ENCODE results near the gene HIVEP1.

Gene HIVEP1

GRCh38 chr6:12101048-12101447, 88.9 kb downstream of the HIVEP1 start:
- Histone ChIP-seq H3K27ac (ENCODE audit: extremely low read depth, low read depth, low read length) (no peak overlapping the region), H3K9me3 (ENCODE audit: control insufficient read depth, insufficient read depth, low read depth, low read length) (no peaks in the 10 kb centered on the region), H3K4me3 (ENCODE audit: low read depth, low read length) (no peak overlapping the region), H3K4me1 (ENCODE audit: control insufficient read depth, insufficient read depth, low read length) (0 out of 2 replicates have a peak, but pooled peaks cover 2% of the 10 kb centered on the region), H3K36me3 (ENCODE audit: control insufficient read depth in 2 of 2, insufficient read depth in 1 of 2, low read length in 2 of 2) (no peaks in the 10 kb centered on the region)
- TF ChIP-seq ZBTB7A (tag by site-specific recombination; IDR thresholded peaks at IDR 0.05; ENCODE audit: low read depth) (no peak), KLF9 (tag by site-specific recombination; IDR thresholded peaks at IDR 0.05; ENCODE audit: low read depth) (no peak), ZNF558 (tag by site-specific recombination; IDR thresholded peaks at IDR 0.05) (no peak), GLIS1 (tag by site-specific recombination; IDR thresholded peaks at IDR 0.05) (no peak), ZBTB1 (tag by site-specific recombination; IDR thresholded peaks at IDR 0.05) (no peak), PRDM2 (tag by site-specific recombination; IDR thresholded peaks at IDR 0.05; ENCODE audit: borderline replicate concordance) (no peak), ZNF433 (tag by site-specific recombination; IDR thresholded peaks at IDR 0.05; ENCODE audit: low read depth) (no peak), KLF10 (tag by site-specific recombination; IDR thresholded peaks at IDR 0.05) (no peak), ZNF707 (tag by site-specific recombination; IDR thresholded peaks at IDR 0.05) (no peak), PRDM6 (tag by site-specific recombination; IDR thresholded peaks at IDR 0.05) (no peak), ZNF626 (tag by site-specific recombination; IDR thresholded peaks at IDR 0.05) (no peak), OVOL3 (tag by site-specific recombination; IDR thresholded peaks at IDR 0.05) (no peak), ZNF398 (tag by site-specific recombination; IDR thresholded peaks at IDR 0.05) (no peak), ZNF366 (tag by site-specific recombination; conservative IDR thresholded peaks at IDR 0.05) (no peak), ZNF670 (tag by site-specific recombination; IDR thresholded peaks at IDR 0.05; ENCODE audit: low read depth) (no peak), ZNF26 (tag by site-specific recombination; IDR thresholded peaks at IDR 0.05) (no peak), ZNF24 (tag by site-specific recombination; IDR thresholded peaks at IDR 0.05) (no peak), ZNF148 (tag by site-specific recombination; IDR thresholded peaks at IDR 0.05; ENCODE audit: borderline replicate concordance) (no peak), ZXDB (tag by site-specific recombination; IDR thresholded peaks at IDR 0.05) (no peak), PRDM1 (tag by site-specific recombination; IDR thresholded peaks at IDR 0.05) (no peak)
- CTCF ChIA-PET = interaction anchor here (0.6 kb wide), 1 partner anchor 428 kb away, joined by 3 read pairs; no protein-coding TSS in a partner anchor
- POLR2A ChIA-PET = no interaction called here

Data from HEK293 (cell line).